SK-N-SH (cell line): ENCODE data around the gene DYNC1LI2.

Experiments used
- EZH2phosphoT487 ChIP-seq: fragments of 200-600 bp; sonication (generic); IDR thresholded peaks from 2 replicates; pipeline ENCODE4 v1.6.1; 2017; ENCODE audit warnings: low read depth, mixed run types, mild to moderate bottlenecking, antibody characterized with exemption, moderate library complexity, borderline replicate concordance
- FOXM1 ChIP-seq: IDR thresholded peaks from 2 replicates; pipeline ENCODE4 v1.4.0; 2012; ENCODE audit warnings: low read depth, mild to moderate bottlenecking
- GATA2 ChIP-seq: sonication (generic); formaldehyde crosslinking; IDR thresholded peaks from 2 replicates; pipeline ENCODE4 v1.5.0; 2020; ENCODE audit warnings: mild to moderate bottlenecking, missing genetic modification reagents
- JUND ChIP-seq: IDR thresholded peaks from 2 replicates; pipeline ENCODE4 v1.4.0; 2012
- NFIC ChIP-seq: IDR thresholded peaks from 2 replicates; pipeline ENCODE4 v1.4.0; 2012; ENCODE audit warnings: borderline replicate concordance
- SIN3A ChIP-seq: IDR thresholded peaks from 2 replicates; pipeline ENCODE4 v1.6.1; 2012; ENCODE audit warnings: low read depth, mild to moderate bottlenecking, low read length, moderate library complexity, borderline replicate concordance
- YY1 ChIP-seq: IDR thresholded peaks from 2 replicates; pipeline ENCODE4 v1.4.0; 2012; ENCODE audit warnings: low read depth, mild to moderate bottlenecking
- TF ChIP-seq, protein P1 (sequence below): fragments of 200-600 bp; sonication (generic); IDR thresholded peaks from 2 replicates; pipeline ENCODE4 v1.6.1; 2017; ENCODE audit warnings: antibody characterized with exemption, mild to moderate bottlenecking, moderate library complexity
- TF ChIP-seq, protein P2 (sequence below): fragments of 150-350 bp; IDR thresholded peaks from 2 replicates; pipeline ENCODE4 v1.6.1; 2016; ENCODE audit warnings: mild to moderate bottlenecking, low read depth, low read length

DNA sequence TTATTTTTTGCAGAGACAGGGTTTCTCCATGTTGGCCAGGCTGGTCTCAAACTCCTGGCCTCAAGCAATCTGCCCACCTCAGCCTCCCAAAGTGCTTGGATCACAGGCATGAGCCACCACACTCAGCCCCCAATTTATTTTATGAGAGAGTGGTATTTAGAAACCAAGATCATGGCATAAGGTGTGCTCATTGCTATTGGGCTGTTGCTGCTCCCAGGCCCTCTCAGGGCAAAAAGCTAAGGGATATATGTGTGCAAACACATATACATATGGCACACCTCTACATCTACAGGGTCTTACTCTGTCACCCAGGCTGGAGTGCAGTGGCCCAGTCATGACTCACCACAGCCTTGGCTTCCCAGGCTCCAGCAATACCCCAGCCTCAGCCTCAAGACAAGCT lies 39.8 kb downstream of the DYNC1LI2 start:
- TF ChIP-seq, protein P1, sequence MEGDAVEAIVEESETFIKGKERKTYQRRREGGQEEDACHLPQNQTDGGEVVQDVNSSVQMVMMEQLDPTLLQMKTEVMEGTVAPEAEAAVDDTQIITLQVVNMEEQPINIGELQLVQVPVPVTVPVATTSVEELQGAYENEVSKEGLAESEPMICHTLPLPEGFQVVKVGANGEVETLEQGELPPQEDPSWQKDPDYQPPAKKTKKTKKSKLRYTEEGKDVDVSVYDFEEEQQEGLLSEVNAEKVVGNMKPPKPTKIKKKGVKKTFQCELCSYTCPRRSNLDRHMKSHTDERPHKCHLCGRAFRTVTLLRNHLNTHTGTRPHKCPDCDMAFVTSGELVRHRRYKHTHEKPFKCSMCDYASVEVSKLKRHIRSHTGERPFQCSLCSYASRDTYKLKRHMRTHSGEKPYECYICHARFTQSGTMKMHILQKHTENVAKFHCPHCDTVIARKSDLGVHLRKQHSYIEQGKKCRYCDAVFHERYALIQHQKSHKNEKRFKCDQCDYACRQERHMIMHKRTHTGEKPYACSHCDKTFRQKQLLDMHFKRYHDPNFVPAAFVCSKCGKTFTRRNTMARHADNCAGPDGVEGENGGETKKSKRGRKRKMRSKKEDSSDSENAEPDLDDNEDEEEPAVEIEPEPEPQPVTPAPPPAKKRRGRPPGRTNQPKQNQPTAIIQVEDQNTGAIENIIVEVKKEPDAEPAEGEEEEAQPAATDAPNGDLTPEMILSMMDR, result no peak
- TF ChIP-seq NFIC, result no peak
- no peak for TF ChIP-seq JUND
- no peak for TF ChIP-seq SIN3A
- TF ChIP-seq FOXM1, result no peak
- TF ChIP-seq, protein P2, sequence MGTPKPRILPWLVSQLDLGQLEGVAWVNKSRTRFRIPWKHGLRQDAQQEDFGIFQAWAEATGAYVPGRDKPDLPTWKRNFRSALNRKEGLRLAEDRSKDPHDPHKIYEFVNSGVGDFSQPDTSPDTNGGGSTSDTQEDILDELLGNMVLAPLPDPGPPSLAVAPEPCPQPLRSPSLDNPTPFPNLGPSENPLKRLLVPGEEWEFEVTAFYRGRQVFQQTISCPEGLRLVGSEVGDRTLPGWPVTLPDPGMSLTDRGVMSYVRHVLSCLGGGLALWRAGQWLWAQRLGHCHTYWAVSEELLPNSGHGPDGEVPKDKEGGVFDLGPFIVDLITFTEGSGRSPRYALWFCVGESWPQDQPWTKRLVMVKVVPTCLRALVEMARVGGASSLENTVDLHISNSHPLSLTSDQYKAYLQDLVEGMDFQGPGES, result no peak
- TF ChIP-seq YY1, result no peak
- no peak for TF ChIP-seq EZH2phosphoT487
- no peak for TF ChIP-seq GATA2 (CRISPR knock-in tag)
